IPS-20b (cell line): Measurements from ENCODE around the gene GBE1.

Source experiments
- H3K27ac ChIP-seq: one replicate; pipeline ENCODE4 v1.5.1; 2013; ENCODE audit warnings: low read length
- H3K27me3 ChIP-seq: 2 replicates; pipeline ENCODE4 v1.6.1; 2013; ENCODE audit warnings: mild to moderate bottlenecking, low read length, inconsistent platforms; ENCODE audit not compliant: insufficient read depth
- H3K36me3 ChIP-seq: 2 replicates; pipeline ENCODE4 v1.6.1; 2013; ENCODE audit warnings: low read depth, mild to moderate bottlenecking, inconsistent platforms, low read length, moderate library complexity; ENCODE audit not compliant: insufficient read depth
- H3K4me1 ChIP-seq: 2 replicates; pipeline ENCODE4 v1.6.1; 2013; ENCODE audit warnings: mild to moderate bottlenecking, control low read depth, inconsistent platforms, low read length, moderate library complexity; ENCODE audit not compliant: insufficient read depth
- H3K4me3 ChIP-seq: 2 replicates; pipeline ENCODE4 v1.5.1; 2013; ENCODE audit warnings: mild to moderate bottlenecking, low read length, inconsistent platforms
- H3K9ac ChIP-seq: 2 replicates; pipeline ENCODE4 v1.6.1; 2013; ENCODE audit warnings: low read depth, mild to moderate bottlenecking, inconsistent platforms, low read length, moderate library complexity
- H3K9me3 ChIP-seq: 2 replicates; pipeline ENCODE4 v1.6.1; 2013; ENCODE audit warnings: mild to moderate bottlenecking, low read depth, low read length, inconsistent platforms; ENCODE audit not compliant: insufficient read depth

Gene GBE1

DNA sequence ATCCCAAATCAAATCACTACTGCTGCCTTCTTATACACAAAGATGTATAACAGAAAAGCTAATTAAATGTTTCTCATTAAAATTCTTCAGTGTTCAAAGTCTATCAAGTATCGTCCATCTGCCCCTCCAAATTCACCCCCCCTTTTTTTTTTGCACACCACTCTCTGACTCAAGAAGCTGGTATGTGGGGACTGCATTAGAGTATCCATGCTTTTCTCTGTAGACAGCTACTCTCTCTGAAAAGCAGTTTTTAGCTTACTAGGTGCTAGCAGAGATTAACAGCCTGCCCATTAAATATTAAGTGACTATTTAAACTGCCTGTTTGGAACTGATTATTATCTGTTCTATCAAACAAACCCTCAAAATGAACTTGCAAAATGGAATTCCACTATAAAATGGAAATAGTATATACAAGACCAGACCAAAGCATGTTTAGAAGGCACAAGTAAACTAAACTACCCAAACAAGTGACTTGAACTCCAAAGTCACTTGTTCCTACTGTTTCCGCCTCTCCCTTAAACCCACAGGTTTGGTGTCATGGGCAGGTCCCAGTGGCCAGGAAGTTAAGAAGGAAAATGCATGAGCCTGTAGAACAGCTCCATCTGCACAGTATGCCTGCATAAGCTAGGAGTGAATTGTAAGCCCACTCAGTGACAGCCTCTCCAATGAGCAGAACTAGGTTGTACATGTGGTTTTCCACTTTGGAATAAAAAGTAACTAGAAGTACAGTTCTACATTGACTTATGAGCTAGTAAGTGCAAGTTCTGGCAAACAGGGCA lies 32.5 kb downstream of the GBE1 start:
- H3K9ac ChIP-seq, result no peak overlapping the region
- H3K4me3 ChIP-seq, result no peak overlapping the region
- H3K27ac ChIP-seq, result no peak overlapping the region
- H3K27me3 ChIP-seq, result no peaks in the 10 kb centered on the region
- H3K9me3 ChIP-seq, result no peaks in the 10 kb centered on the region; the same call in 1 of the 2 replicates
- H3K4me1 ChIP-seq, result no peaks in the 10 kb centered on the region
- H3K36me3 ChIP-seq, result no peaks in the 10 kb centered on the region

DNA sequence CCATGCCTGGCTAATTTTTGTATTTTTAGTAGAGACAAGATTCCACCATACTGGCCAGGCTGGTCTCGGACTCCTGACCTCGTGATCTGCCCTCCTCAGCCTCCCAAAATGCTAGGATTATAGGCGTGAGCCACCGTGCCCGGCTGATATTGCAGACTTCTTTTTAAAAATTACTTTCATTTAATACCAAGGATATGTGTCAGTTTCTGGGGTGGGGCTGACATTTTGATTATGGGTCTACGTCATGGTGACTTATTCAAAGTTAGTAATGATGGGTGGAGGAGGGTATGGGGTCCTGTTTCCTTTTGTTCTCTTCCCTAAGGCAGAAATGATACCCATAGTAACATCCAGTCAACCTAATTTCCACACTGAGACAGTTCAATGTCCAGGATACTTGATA lies 34.7 kb downstream of the GBE1 start:
- Histone ChIP-seq H3K9ac (no peak overlapping the region), H3K27ac (no peak overlapping the region), H3K4me1 (no peaks in the 10 kb centered on the region), H3K36me3 (no peaks in the 10 kb centered on the region), H3K9me3 (no peaks in the 10 kb centered on the region), H3K4me3 (no peak overlapping the region), H3K27me3 (no peaks in the 10 kb centered on the region)

DNA sequence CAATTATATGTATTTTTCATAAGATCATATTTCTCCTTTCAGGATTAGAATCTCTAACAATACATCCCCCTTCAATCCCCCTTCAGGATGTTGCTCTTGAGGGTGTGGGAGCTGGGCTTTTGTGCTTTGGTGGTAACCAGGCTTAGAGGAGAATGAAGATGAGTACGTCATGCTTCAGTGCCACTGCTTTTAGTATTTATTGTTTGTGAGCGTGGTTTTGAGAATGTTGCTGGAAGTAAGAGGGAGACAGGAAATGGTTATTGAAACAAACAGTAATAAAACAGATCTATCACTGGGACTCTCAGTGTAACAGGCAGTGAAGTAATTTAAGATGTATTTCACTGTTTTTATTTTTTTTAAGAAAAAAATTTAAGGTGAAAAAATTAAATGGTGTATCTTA lies 35.3 kb downstream of the GBE1 start:
- no peaks in the 10 kb centered on the region for H3K9me3 ChIP-seq
- no peak overlapping the region for H3K27ac ChIP-seq
- no peaks in the 10 kb centered on the region for H3K4me1 ChIP-seq
- no peak overlapping the region for H3K9ac ChIP-seq
- no peaks in the 10 kb centered on the region for H3K27me3 ChIP-seq
- no peak overlapping the region for H3K4me3 ChIP-seq
- H3K36me3 ChIP-seq, result no peaks in the 10 kb centered on the region

DNA sequence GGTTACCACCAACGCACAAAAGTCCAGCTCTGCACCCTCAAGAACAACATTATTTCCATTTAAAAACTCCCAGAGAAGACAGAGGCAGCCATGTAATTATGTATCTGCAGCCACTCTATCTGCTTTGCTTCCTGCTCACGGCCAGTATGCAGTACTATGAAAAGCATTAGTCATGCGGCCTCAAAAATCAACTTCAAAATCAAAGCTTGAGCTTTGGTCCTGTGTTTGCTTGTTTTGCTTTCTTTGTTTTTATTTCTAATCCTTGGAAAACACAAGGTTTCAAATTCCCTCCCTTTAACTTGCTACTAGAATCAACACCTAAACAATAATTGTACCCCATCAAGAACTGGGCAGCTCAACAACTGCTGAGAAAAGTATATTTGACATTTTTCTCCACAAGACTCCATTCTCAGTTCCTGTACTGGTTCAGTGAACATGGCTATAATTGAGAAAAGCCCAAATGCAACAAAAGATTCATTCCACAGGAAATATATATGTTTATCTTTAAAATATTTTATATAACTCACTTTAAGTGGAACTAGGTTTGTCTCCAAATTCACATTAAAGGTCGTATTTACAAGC lies 37.6 kb downstream of the GBE1 start:
- H3K27ac ChIP-seq, result no peak overlapping the region
- no peaks in the 10 kb centered on the region for H3K36me3 ChIP-seq
- H3K4me3 ChIP-seq, result no peak overlapping the region
- no peaks in the 10 kb centered on the region for H3K9me3 ChIP-seq
- no peak overlapping the region for H3K9ac ChIP-seq
- no peaks in the 10 kb centered on the region for H3K27me3 ChIP-seq
- no peaks in the 10 kb centered on the region for H3K4me1 ChIP-seq

DNA sequence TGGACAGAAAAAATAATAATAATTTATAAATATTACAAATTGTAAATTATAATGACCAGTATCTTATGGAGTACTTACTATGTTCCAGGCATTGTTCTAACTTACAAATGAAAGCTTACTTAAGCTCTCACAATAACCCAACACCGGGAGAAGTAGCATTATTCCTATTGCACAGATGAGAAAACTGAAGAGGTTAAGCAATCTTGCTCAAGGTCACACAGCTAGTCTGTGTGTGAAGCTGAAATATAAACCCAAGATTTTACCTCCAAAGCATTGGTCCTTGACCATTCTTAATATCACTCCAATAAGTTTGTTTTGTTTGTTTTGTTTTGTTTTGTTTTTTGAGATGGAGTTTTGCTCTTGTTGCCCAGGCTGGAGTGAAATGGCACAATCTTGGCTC lies 43.1 kb downstream of the GBE1 start:
- H3K9ac ChIP-seq, result no peak overlapping the region
- no peaks in the 10 kb centered on the region for H3K4me1 ChIP-seq
- H3K9me3 ChIP-seq, result no peaks in the 10 kb centered on the region
- H3K36me3 ChIP-seq, result no peaks in the 10 kb centered on the region
- H3K27ac ChIP-seq, result no peak overlapping the region
- H3K4me3 ChIP-seq, result no peak overlapping the region
- no peaks in the 10 kb centered on the region for H3K27me3 ChIP-seq

DNA sequence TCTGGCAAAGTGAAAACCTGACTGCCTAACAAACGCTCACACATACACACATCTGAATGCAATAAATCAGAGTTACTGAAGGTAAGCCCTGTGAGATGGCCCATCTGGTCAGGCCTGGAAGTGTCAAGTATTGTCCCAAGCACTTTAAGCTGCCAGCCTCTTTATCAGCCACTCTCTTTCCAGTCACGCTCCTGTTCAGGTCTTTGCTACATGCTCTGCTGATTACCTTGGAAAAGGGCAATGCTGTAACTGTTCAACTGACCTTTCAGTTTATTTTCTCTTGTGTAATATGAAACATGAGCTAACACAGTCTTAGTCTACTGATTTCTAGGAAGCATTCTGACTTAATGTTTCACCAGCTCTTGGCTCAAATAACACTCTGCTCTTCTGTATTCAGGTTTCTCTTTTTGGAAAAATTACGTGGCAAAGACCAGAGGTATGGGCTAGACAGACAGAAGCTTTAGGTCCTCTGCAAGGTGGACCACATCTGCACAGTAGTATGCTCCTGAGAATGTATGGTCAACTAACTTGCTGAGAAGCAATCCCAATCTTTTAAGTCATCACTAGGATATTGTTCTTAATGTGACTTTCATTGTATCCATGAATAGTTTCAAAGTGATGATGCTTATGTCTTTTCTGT lies 44.5 kb downstream of the GBE1 start:
- no peaks in the 10 kb centered on the region for H3K27me3 ChIP-seq
- no peak overlapping the region for H3K9ac ChIP-seq
- H3K36me3 ChIP-seq, result no peaks in the 10 kb centered on the region
- no peaks in the 10 kb centered on the region for H3K9me3 ChIP-seq
- H3K27ac ChIP-seq, result no peak overlapping the region
- H3K4me3 ChIP-seq, result no peak overlapping the region
- H3K4me1 ChIP-seq, result no peaks in the 10 kb centered on the region

DNA sequence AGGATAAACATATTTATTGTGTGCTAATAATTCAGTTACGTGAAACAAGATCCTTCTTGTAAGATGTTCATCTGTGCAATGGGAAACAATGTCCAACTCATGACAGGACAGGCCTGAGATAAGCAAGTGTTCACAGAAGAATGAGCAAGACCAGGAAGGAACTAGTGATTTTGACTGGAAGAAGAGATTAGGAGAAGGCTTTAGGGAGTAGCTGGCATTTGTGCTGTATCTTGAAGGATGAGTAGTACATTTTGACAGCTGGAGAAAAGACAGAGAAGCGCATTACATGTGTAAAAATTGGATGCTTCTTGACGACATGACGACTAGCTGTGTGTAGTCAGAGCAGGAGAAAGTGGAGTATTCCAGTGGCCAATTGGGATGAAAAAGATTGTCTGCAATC lies 48.4 kb downstream of the GBE1 start:
- Histone ChIP-seq H3K36me3 (no peaks in the 10 kb centered on the region), H3K9me3 (no peaks in the 10 kb centered on the region), H3K27me3 (no peaks in the 10 kb centered on the region), H3K9ac (no peak overlapping the region), H3K4me3 (no peak overlapping the region), H3K27ac (no peak overlapping the region), H3K4me1 (no peaks in the 10 kb centered on the region)

DNA sequence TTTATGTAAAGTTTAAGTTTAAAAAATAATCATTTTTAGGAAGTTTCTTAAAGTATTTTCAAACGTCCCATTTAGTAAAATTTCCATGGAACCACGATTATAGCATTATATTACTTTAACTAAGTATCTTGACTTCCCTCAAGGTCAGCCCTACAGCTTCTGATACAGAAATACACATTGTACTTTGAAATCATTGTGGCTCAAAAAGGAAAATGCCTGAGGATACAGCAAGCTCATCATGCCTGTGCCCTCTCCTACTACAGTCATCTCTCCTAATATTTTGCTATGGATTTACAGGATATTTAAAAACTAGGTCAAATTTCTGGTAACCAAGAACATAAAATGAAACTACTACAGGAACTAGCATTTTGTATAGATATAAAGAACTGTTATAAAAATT lies 51.8 kb downstream of the GBE1 start:
- Histone ChIP-seq H3K9me3 (no peaks in the 10 kb centered on the region), H3K4me1 (no peaks in the 10 kb centered on the region), H3K27ac (no peak overlapping the region), H3K27me3 (no peaks in the 10 kb centered on the region), H3K9ac (no peak overlapping the region), H3K36me3 (no peaks in the 10 kb centered on the region), H3K4me3 (no peak overlapping the region)

DNA sequence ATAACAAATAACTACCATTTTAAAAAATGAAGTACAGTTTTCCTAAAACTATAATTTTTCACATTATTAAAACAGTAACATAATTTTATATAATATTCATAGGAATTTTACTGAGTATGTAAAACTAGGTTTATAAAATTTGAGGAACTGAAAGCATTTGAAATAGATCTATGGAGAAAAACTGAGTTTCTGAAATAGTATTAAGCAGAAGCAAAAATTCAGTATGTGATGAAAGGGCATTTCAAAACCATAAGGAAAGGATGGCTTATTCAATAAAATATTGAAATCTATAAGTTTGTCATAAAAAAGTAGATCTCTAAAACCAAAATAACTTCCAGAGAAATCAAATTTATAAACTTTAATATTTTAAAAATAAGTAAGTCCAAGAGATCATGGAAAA lies 53.4 kb downstream of the GBE1 start:
- H3K9ac ChIP-seq, result no peak overlapping the region
- H3K27ac ChIP-seq, result no peak overlapping the region
- H3K9me3 ChIP-seq, result no peaks in the 10 kb centered on the region
- H3K4me1 ChIP-seq, result no peaks in the 10 kb centered on the region
- H3K27me3 ChIP-seq, result no peaks in the 10 kb centered on the region
- no peak overlapping the region for H3K4me3 ChIP-seq
- no peaks in the 10 kb centered on the region for H3K36me3 ChIP-seq

DNA sequence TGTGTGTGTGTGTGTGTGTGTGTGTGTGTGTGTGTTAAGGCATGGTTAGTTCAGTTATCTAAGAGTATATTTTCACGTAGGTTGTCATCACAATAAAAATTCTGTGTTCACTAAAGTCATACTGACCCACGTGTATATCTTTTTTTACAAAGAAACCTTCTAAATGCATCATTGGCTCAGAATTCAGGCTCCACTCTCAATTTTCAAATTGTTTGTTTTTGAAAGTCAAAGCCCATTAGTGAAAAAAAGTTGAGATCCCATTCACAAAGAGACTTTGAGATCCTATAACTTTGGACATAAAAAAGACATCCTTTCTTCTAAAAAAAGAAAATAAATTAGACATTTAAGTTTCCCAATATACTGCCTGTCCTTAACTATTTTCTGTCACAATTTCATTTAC lies 59.3 kb downstream of the GBE1 start:
- no peak overlapping the region for H3K27ac ChIP-seq
- no peaks in the 10 kb centered on the region for H3K9me3 ChIP-seq
- H3K9ac ChIP-seq, result no peak overlapping the region
- H3K27me3 ChIP-seq, result no peaks in the 10 kb centered on the region
- H3K4me3 ChIP-seq, result no peak overlapping the region
- H3K36me3 ChIP-seq, result no peaks in the 10 kb centered on the region
- H3K4me1 ChIP-seq, result no peaks in the 10 kb centered on the region

DNA sequence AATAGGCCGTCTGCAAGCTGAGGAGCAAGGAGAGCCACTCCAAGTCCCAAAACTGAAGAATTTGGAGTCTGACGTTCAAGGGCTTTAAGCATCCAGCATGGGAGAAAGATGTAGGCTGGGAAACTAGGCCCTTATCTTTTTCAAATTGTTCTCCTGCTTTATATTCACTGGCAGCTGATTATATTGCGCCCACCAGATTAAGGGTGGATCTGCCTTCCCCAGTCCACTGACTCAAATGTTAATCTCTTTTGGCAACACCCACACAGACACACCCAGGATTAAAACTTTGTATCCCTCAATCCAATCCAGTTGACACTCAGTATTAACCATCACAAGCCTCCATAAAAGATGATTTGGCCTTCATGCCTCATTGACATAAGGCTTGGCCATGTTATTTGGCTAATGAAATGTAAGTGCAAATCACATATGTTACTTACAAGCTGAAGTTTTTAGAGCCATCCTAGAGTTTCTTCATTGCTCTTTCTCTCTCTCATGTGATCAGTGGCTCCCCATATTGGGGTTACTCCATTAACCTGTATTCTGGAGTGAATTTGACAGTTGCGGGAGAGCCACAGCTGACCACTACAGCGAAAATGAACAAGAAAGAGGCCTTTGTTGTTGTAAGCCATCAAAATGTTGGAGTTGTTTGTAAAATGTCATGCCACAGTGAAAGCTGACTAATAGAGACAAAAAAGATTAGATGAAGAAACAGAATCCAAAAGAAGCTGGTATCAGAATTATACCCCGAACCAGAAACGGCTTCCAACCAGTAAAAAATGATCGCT lies 61.7 kb downstream of the GBE1 start:
- no peaks in the 10 kb centered on the region for H3K27me3 ChIP-seq
- no peaks in the 10 kb centered on the region for H3K4me1 ChIP-seq
- no peak overlapping the region for H3K4me3 ChIP-seq
- no peaks in the 10 kb centered on the region for H3K9me3 ChIP-seq
- H3K9ac ChIP-seq, result no peak overlapping the region
- H3K36me3 ChIP-seq, result no peaks in the 10 kb centered on the region
- no peak overlapping the region for H3K27ac ChIP-seq
